GM12878 (cell line): Measurements from ENCODE around the gene POLA1. TPM values are rescaled to one million over a fixed set of nuclear protein-coding genes. Genes with fewer than 3 reads are reported as not detected.

ENCODE experiments used
- ATAC-seq: fragments of 200-7000 bp; cut with Tn5 transposase; 3 replicates; pipeline ENCODE4 v1.9.1; 2020; ENCODE audit warnings: mild to moderate bottlenecking, moderate library complexity
- BruUV-seq: library from RNA; stranded (reverse); fragments of 400-500 nt; replicated peaks from 2 replicates; lab custom pipeline; 2021; lab: Mats Ljungman, UMichigan
- CTCF ChIA-PET: fragments of 300-600 bp; sonication (Branson Sonifier 250); formaldehyde crosslinking; extraction: SDS; loops from one replicate; lab custom pipeline; 2021; ENCODE audit warnings: inconsistent platforms; lab: Yijun Ruan, JAX
- POLR2A ChIA-PET: fragments of 350-600 bp; formaldehyde crosslinking; extraction: SDS; loops from one replicate; lab custom pipeline; 2021; ENCODE audit warnings: inconsistent platforms; lab: Charles Lee
- RAD21 ChIA-PET: fragments of 300-600 bp; sonication (Branson Sonifier 250); formaldehyde crosslinking; loops from one replicate; lab custom pipeline; 2023; ENCODE audit warnings: antibody characterized with exemption; ENCODE audit not compliant: unreplicated experiment; lab: Charles Lee
- SMC1A ChIA-PET: fragments of 300-600 bp; sonication (Branson Sonifier 250); formaldehyde crosslinking; loops from one replicate; lab custom pipeline; 2023; ENCODE audit not compliant: unreplicated experiment, uncharacterized antibody; lab: Charles Lee
- DNase-seq: peaks from one replicate; pipeline ENCODE4 v3.0.0-alpha.2; 2011; ENCODE audit warnings: low read depth, low spot score
- FAIRE-seq: peaks from 3 replicates; lab custom pipeline; 2011; peaks lifted over from hg19 to GRCh38; lab: Jason Lieb, UNC
- H2AFZ ChIP-seq: 2 replicates; pipeline ENCODE4 v1.6.0; 2011; ENCODE audit warnings: low read depth, low read length, control low read depth; ENCODE audit not compliant: control insufficient read depth
- H3K27ac ChIP-seq: 2 replicates; pipeline ENCODE4 v1.5.1; 2011; ENCODE audit warnings: control low read depth; ENCODE audit not compliant: control insufficient read depth, insufficient read depth
- H3K27me3 ChIP-seq, 2 experiments: replicated peaks in 1 of 2; 2 replicates each; pipeline versions ENCODE4 v1.6.0 to v1.6.1; 2011; ENCODE audit warnings: low read length in 1 of 2; ENCODE audit not compliant: control insufficient read depth in 2 of 2, insufficient read depth in 2 of 2
- H3K36me3 ChIP-seq, 2 experiments: 2 replicates each; pipeline ENCODE4 v1.5.1; 2011; ENCODE audit warnings: low read length in 1 of 2; ENCODE audit not compliant: control insufficient read depth in 2 of 2, insufficient read depth in 2 of 2
- H3K4me1 ChIP-seq: 2 replicates; pipeline ENCODE4 v1.6.1; 2011; ENCODE audit warnings: mild to moderate bottlenecking, low read length, moderate library complexity, mixed read lengths; ENCODE audit not compliant: control insufficient read depth, insufficient read depth
- H3K4me2 ChIP-seq: 2 replicates; pipeline ENCODE4 v1.6.0; 2011; ENCODE audit warnings: control low read depth; ENCODE audit not compliant: control insufficient read depth, insufficient read depth
- H3K4me3 ChIP-seq: fragments of 200-600 bp; sonication (generic); 2 replicates; pipeline ENCODE4 v1.5.1; 2016
- H3K79me2 ChIP-seq: 2 replicates; pipeline ENCODE4 v1.6.0; 2011; ENCODE audit warnings: low read length; ENCODE audit not compliant: control insufficient read depth, insufficient read depth
- H3K9ac ChIP-seq: 2 replicates; pipeline ENCODE4 v1.8.0; 2011; ENCODE audit warnings: low read length, control low read depth, mixed read lengths; ENCODE audit not compliant: control insufficient read depth, insufficient read depth
- H3K9me3 ChIP-seq: replicated peaks from 3 replicates; pipeline ENCODE4 v1.5.1; 2011; ENCODE audit warnings: mild to moderate bottlenecking, low read length; ENCODE audit not compliant: control insufficient read depth, insufficient read depth
- H4K20me1 ChIP-seq: 2 replicates; pipeline ENCODE4 v1.6.0; 2011; ENCODE audit not compliant: control insufficient read depth, insufficient read depth
- IKZF1 ChIP-seq: fragments of 450-650 bp; conservative IDR thresholded peaks from 2 replicates; pipeline ENCODE4 v1.6.1; 2017; ENCODE audit warnings: antibody characterized with exemption, mild to moderate bottlenecking
- IKZF2 ChIP-seq, 2 experiments: fragments of 450-650 bp; IDR thresholded peaks; 2 replicates each; pipeline ENCODE4 v1.6.1; 2017; ENCODE audit warnings: mild to moderate bottlenecking in 2 of 2, moderate library complexity in 2 of 2
- SPI1 ChIP-seq: IDR thresholded peaks from 2 replicates; pipeline ENCODE4 v1.6.1; 2011; ENCODE audit warnings: low read depth, mild to moderate bottlenecking, low read length, moderate library complexity, borderline replicate concordance; ENCODE audit not compliant: insufficient read depth
- STAT3 ChIP-seq: IDR thresholded peaks from 2 replicates; pipeline ENCODE4 v1.6.1; 2011; ENCODE audit warnings: low read depth, low read length, improper control_type of control experiment
- TBL1XR1 ChIP-seq: IDR thresholded peaks from 2 replicates; pipeline ENCODE4 v1.6.1; 2012; ENCODE audit warnings: low read depth, low read length, improper control_type of control experiment
- WRNIP1 ChIP-seq: IDR thresholded peaks from 2 replicates; pipeline ENCODE4 v1.6.1; 2011; ENCODE audit warnings: low read depth, low read length, improper control_type of control experiment, borderline replicate concordance
- YY1 ChIP-seq: IDR thresholded peaks from 2 replicates; pipeline ENCODE4 v1.6.1; 2011; ENCODE audit warnings: low read depth, mild to moderate bottlenecking, low read length
- WGBS: methylation state at CpG from one replicate; pipeline ENCODE4 v1.1.6; 2016; ENCODE audit warnings: low lambda C conversion rate; ENCODE audit not compliant: insufficient replicate concordance, insufficient coverage; ENCODE audit errors: missing lambda C conversion rate; 5-methylcytosine and 5-hydroxymethylcytosine counted together
- in situ Hi-C: fragments of 300-500 bp; cut with MboI; formaldehyde crosslinking; loops from 9 replicates; pipeline ENCODE4 v1.14.3; 2018; ENCODE audit warnings: mixed read lengths
- intact Hi-C: fragments of 100-400 bp; cut with micrococcal nuclease; formaldehyde crosslinking; loops from one replicate; pipeline ENCODE4 v1.14.2; 2022; ENCODE audit not compliant: unreplicated experiment
- polyA plus RNA-seq, 11 experiments: library from polyadenylated mRNA; depleted of rRNA in 4 of 11; unstranded in 6 of 11; stranded (reverse) in 5 of 11; fragments of >200 nt; fragmentation: Nextera tagmentation in 4 of 11; fragmentation: Illumina TruSeq in 1 of 11; extraction: Ambion mirVana in 4 of 11; extraction: Trizol in 1 of 11; gene quantifications; 1 replicate in 1 of 11; 2 replicates in 10 of 11; pipeline versions ENCODE4 v1.2.1 to v1.2.3, GENCODE V29; 2011 to 2016; ENCODE audit warnings: inconsistent platforms in 2 of 11, missing spikeins in 2 of 11, low read depth in 1 of 11
- total RNA-seq, 4 experiments: library from RNA; depleted of rRNA in 3 of 4; stranded (reverse); fragments of >200 nt in 3 of 4; fragmentation: Illumina TruSeq in 1 of 4; extraction: Trizol in 1 of 4; gene quantifications; 2 replicates each; pipeline versions ENCODE4 v1.2.1 to v1.2.3, GENCODE V29; 2013 to 2021
- TF ChIP-seq, protein P1 (sequence below): IDR thresholded peaks from 2 replicates; pipeline ENCODE4 v1.6.1; 2012; ENCODE audit warnings: low read depth, low read length, improper control_type of control experiment

The POLA1 gene
- total and polyA plus RNA-seq, 10 of the 15 experiments (the other 5 are each of a cell fraction or from before 2014, with no cell fraction given) = 6.5 to 34.7 (median 24.8) TPM

DNA sequence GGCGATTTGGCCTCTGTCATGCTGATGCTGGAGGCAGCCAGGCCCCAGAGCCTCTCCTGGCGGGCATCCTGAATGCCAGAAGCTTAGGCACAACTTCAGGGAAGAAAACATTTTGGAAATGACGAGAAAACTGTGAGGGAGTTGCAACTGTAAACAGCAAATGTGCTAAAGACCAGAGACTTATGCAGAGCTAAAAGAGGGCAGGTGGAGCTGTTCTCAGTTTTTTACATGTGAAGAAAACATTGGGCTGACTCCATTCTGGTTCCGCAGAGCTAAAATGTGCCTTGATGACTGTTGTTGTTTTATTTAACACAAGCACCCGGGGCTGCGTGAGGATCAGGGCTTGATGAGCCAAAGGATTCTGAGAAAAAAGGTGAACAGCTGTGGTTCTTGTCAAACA, 332.9 kb downstream of the POLA1 start (continued):
- TF ChIP-seq, protein P1, sequence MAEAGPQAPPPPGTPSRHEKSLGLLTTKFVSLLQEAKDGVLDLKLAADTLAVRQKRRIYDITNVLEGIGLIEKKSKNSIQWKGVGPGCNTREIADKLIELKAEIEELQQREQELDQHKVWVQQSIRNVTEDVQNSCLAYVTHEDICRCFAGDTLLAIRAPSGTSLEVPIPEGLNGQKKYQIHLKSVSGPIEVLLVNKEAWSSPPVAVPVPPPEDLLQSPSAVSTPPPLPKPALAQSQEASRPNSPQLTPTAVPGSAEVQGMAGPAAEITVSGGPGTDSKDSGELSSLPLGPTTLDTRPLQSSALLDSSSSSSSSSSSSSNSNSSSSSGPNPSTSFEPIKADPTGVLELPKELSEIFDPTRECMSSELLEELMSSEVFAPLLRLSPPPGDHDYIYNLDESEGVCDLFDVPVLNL = no peak
- TF ChIP-seq YY1 = no peak
- no peak for TF ChIP-seq SPI1
- no peak for TF ChIP-seq IKZF2 (IDR thresholded peaks at IDR 0.05)
- no peak for TF ChIP-seq WRNIP1

- Histone ChIP-seq H3K4me2 (no peak overlapping the region), H3K79me2 (no peaks in the 10 kb centered on the region), H3K9me3 (no peaks in the 10 kb centered on the region), H3K36me3 (no peaks in the 10 kb centered on the region), H3K27me3 (peaks cover 2 to 3% of the 10 kb centered on the region in 2 experiments; a peak in 1 of 4 replicates), H3K4me1 (no peaks in the 10 kb centered on the region), H4K20me1 (no peaks in the 10 kb centered on the region), H3K4me3 (no peak overlapping the region), H3K9ac (no peak overlapping the region), H2AFZ (no peak overlapping the region), H3K27ac (no peak overlapping the region)
- ATAC-seq (no peak), FAIRE-seq (no peak), DNase-seq (no peak)
- POLR2A ChIA-PET = no interaction called here
- 55% methylated on average over 7 of the region's 7 CpGs for WGBS
- intact Hi-C loops = no loop called here
- CTCF ChIA-PET = interaction anchor here (0.8 kb wide), 1 partner anchor 190 kb away, joined by 3 read pairs; no protein-coding TSS in a partner anchor
- RAD21 ChIA-PET = interaction anchor here (0.6 kb wide), 1 partner anchor 39 kb away, joined by 3 read pairs; no protein-coding TSS in a partner anchor
- BruUV-seq = no TSS peak
- SMC1A ChIA-PET = interaction anchor here (0.8 kb wide), 1 partner anchor 190 kb away, joined by 3 read pairs; no protein-coding TSS in a partner anchor
- TF ChIP-seq STAT3 (no peak), IKZF1 (no peak), TBL1XR1 (no peak)
- in situ Hi-C loops = no loop called here
Measured at GRCh38 chrX:25028726-25029125, 335.0 kb downstream of the POLA1 start.
